IPS DF 6.9 (cell line): Measurements from ENCODE around the gene EDEM1.
"Not testable (repeated sequence)": the region's sequence is repeated elsewhere in the genome, so short reads cannot be mapped to it uniquely, and the experiment has no call there.

Experiments used
- DNase-seq: peaks from one replicate; pipeline ENCODE4 v3.0.0-alpha.2; 2013; ENCODE audit warnings: low read depth, low spot score
- H3K27ac ChIP-seq: one replicate; pipeline ENCODE4 v1.5.1; 2013; ENCODE audit warnings: low read length, control low read depth
- H3K27me3 ChIP-seq: 2 replicates; pipeline ENCODE4 v1.6.1; 2013; ENCODE audit warnings: mild to moderate bottlenecking, low read length; ENCODE audit not compliant: control insufficient read depth, insufficient read depth
- H3K36me3 ChIP-seq: 2 replicates; pipeline ENCODE4 v1.6.1; 2013; ENCODE audit warnings: low read length; ENCODE audit not compliant: control insufficient read depth, insufficient read depth
- H3K4me1 ChIP-seq: 2 replicates; pipeline ENCODE4 v1.6.1; 2013; ENCODE audit warnings: low read length; ENCODE audit not compliant: control insufficient read depth, insufficient read depth
- H3K4me3 ChIP-seq: 2 replicates; pipeline ENCODE4 v1.5.1; 2013; ENCODE audit warnings: mild to moderate bottlenecking, low read length
- H3K9me3 ChIP-seq: 2 replicates; pipeline ENCODE4 v1.6.1; 2013; ENCODE audit warnings: low read length, inconsistent platforms; ENCODE audit not compliant: control insufficient read depth, insufficient read depth
- WGBS: extraction: QIAGEN DNeasy Blood & Tissue Kit; methylation state at CpG from one replicate; pipeline ENCODE4 v1.1.7; 2013; ENCODE audit warnings: mixed read lengths, missing lambda C conversion rate; ENCODE audit not compliant: insufficient read length, insufficient coverage; 5-methylcytosine and 5-hydroxymethylcytosine counted together

Gene EDEM1

GRCh38 chr3:5172018-5172417, 15.5 kb upstream of the EDEM1 start:
- DNase-seq, result no peak
- Histone ChIP-seq H3K27ac (no peak overlapping the region), H3K4me1 (no peaks in the 10 kb centered on the region), H3K27me3 (no peaks in the 10 kb centered on the region), H3K36me3 (no peaks in the 10 kb centered on the region), H3K9me3 (no peaks in the 10 kb centered on the region), H3K4me3 (no peak overlapping the region)
- WGBS, result no CpG with 5 or more reads among the region's 4 CpGs

- H3K27me3 ChIP-seq, H3K9me3 ChIP-seq, H3K4me3 ChIP-seq, H3K36me3 ChIP-seq, H3K4me1 ChIP-seq, DNase-seq, H3K27ac ChIP-seq: not testable (repeated sequence)
- no CpG with 5 or more reads among the region's 2 CpGs for WGBS
These were observed 8.5 kb upstream of the EDEM1 start for GRCh38 chr3:5179036-5179435.

- Histone ChIP-seq H3K27me3 (no peaks in the 10 kb centered on the region), H3K4me1 (no peaks in the 10 kb centered on the region), H3K4me3 (no peak overlapping the region), H3K27ac (no peak overlapping the region), H3K9me3 (no peaks in the 10 kb centered on the region), H3K36me3 (no peaks in the 10 kb centered on the region; the same call in 1 of the 2 replicates)
- DNase-seq, result no peak
- no CpG with 5 or more reads among the region's 2 CpGs for WGBS
These were observed 5.9 kb upstream of the EDEM1 start for GRCh38 chr3:5181469-5182141.

- not testable (repeated sequence) for H3K9me3 ChIP-seq, H3K27ac ChIP-seq, DNase-seq, H3K27me3 ChIP-seq, H3K4me1 ChIP-seq, H3K4me3 ChIP-seq, H3K36me3 ChIP-seq
- WGBS, result no CpG with 5 or more reads among the region's 12 CpGs
These were observed 3.8 kb upstream of the EDEM1 start for GRCh38 chr3:5183714-5184113.

GRCh38 chr3:5184499-5184898, 3.0 kb upstream of the EDEM1 start:
- Histone ChIP-seq H3K4me1 (peaks cover 3% of the 10 kb centered on the region; the same call in 1 of the 2 replicates), H3K36me3 (no peaks in the 10 kb centered on the region; the same call in 1 of the 2 replicates), H3K27me3 (no peaks in the 10 kb centered on the region), H3K9me3 (no peaks in the 10 kb centered on the region), H3K4me3 (no peak overlapping the region), H3K27ac (no peak overlapping the region)
- WGBS, result no CpG with 5 or more reads among the region's 6 CpGs
- DNase-seq, result no peak

- no peak overlapping the region for H3K4me3 ChIP-seq
- WGBS, result no CpG with 5 or more reads among the region's 5 CpGs
- H3K27ac ChIP-seq, result no peak overlapping the region
- no peaks in the 10 kb centered on the region for H3K27me3 ChIP-seq
- no peaks in the 10 kb centered on the region for H3K9me3 ChIP-seq
- no peak for DNase-seq
- H3K4me1 ChIP-seq, result peaks cover 3% of the 10 kb centered on the region; the same call in 1 of the 2 replicates
- no peaks in the 10 kb centered on the region; the same call in 1 of the 2 replicates for H3K36me3 ChIP-seq
These were observed 2.3 kb upstream of the EDEM1 start for GRCh38 chr3:5185093-5185673.

GRCh38 chr3:5186089-5186857, 1.2 kb upstream of the EDEM1 start:
- no peak for DNase-seq
- no peak overlapping the region for H3K27ac ChIP-seq
- H3K4me1 ChIP-seq, result peaks cover 3% of the 10 kb centered on the region; the same call in 1 of the 2 replicates
- H3K27me3 ChIP-seq, result no peaks in the 10 kb centered on the region
- H3K4me3 ChIP-seq, result no peak overlapping the region
- no peaks in the 10 kb centered on the region; the same call in 1 of the 2 replicates for H3K36me3 ChIP-seq
- no CpG with 5 or more reads among the region's 6 CpGs for WGBS
- no peaks in the 10 kb centered on the region for H3K9me3 ChIP-seq

GRCh38 chr3:5186858-5187155, 700 bp upstream of the EDEM1 start:
- DNase-seq, result no peak
- WGBS, result no CpG with 5 or more reads among the region's 8 CpGs
- no peaks in the 10 kb centered on the region for H3K36me3 ChIP-seq
- no peaks in the 10 kb centered on the region for H3K9me3 ChIP-seq
- H3K4me1 ChIP-seq, result peaks cover 3% of the 10 kb centered on the region; the same call in 1 of the 2 replicates
- H3K27ac ChIP-seq, result no peak overlapping the region
- H3K4me3 ChIP-seq, result peak overlapping the region; percentile 97; the same call in 1 of the 2 replicates
- no peaks in the 10 kb centered on the region for H3K27me3 ChIP-seq

GRCh38 chr3:5187920-5188418, 462 bp downstream of the EDEM1 start:
- Histone ChIP-seq H3K27ac (no peak overlapping the region), H3K9me3 (no peaks in the 10 kb centered on the region), H3K4me1 (peaks cover 3% of the 10 kb centered on the region; the same call in 1 of the 2 replicates), H3K36me3 (no peaks in the 10 kb centered on the region), H3K4me3 (peak overlapping the region; percentile 97), H3K27me3 (no peaks in the 10 kb centered on the region)
- no CpG with 5 or more reads among the region's 66 CpGs for WGBS
- no peak for DNase-seq

GRCh38 chr3:5188419-5189221, 1.1 kb downstream of the EDEM1 start:
- Histone ChIP-seq H3K27ac (no peak overlapping the region), H3K4me3 (peak overlapping the region; percentile 97), H3K4me1 (peaks cover 3% of the 10 kb centered on the region; the same call in 1 of the 2 replicates), H3K9me3 (no peaks in the 10 kb centered on the region), H3K27me3 (no peaks in the 10 kb centered on the region), H3K36me3 (no peaks in the 10 kb centered on the region)
- WGBS, result no CpG with 5 or more reads among the region's 26 CpGs
- DNase-seq, result no peak
